ENCODE measurements around the gene ETV1. TPM values are rescaled to one million over a fixed set of nuclear protein-coding genes. Genes with fewer than 3 reads are reported as not detected.

The ETV1 gene
- total RNA-seq, 1 donor from 2014 or later, result 27.3 TPM

DNA sequence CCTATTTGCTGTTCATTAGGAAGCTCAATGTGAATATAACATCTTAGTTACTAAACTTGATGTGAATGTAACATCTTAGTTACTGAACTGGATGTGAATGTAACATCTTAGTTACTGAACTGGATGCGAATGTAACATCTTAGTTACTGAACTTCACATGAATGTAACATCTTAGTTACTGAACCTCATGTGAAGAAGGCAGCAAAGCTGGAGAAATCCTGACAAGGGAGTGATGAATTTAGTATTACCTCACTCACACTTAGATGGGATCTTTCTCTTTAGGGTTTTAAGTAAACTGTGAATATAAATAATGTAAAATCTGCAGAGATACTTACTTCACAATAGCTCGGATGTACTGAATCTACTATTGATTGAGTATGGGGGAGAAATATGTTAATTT lies 73.6 kb downstream of the ETV1 start:
- DNase-seq (ENCODE audit: low spot score, unreplicated experiment), result no peak
- H3K9me3 Mint-ChIP-seq (ENCODE audit: low read depth), result no peaks in the 10 kb centered on the region
- H3K4me3 Mint-ChIP-seq (ENCODE audit: low read depth), result no peak overlapping the region
- H3K4me1 Mint-ChIP-seq (ENCODE audit: low read depth), result peaks cover 15% of the 10 kb centered on the region
- peaks cover 2% of the 10 kb centered on the region for H3K36me3 Mint-ChIP-seq (ENCODE audit: insufficient read depth)
- H3K27me3 Mint-ChIP-seq, result no peaks in the 10 kb centered on the region
- TF ChIP-seq, protein P1, sequence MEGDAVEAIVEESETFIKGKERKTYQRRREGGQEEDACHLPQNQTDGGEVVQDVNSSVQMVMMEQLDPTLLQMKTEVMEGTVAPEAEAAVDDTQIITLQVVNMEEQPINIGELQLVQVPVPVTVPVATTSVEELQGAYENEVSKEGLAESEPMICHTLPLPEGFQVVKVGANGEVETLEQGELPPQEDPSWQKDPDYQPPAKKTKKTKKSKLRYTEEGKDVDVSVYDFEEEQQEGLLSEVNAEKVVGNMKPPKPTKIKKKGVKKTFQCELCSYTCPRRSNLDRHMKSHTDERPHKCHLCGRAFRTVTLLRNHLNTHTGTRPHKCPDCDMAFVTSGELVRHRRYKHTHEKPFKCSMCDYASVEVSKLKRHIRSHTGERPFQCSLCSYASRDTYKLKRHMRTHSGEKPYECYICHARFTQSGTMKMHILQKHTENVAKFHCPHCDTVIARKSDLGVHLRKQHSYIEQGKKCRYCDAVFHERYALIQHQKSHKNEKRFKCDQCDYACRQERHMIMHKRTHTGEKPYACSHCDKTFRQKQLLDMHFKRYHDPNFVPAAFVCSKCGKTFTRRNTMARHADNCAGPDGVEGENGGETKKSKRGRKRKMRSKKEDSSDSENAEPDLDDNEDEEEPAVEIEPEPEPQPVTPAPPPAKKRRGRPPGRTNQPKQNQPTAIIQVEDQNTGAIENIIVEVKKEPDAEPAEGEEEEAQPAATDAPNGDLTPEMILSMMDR (IDR thresholded peaks at IDR 0.05; ENCODE audit: unreplicated experiment), result no peak
- H3K27ac Mint-ChIP-seq, result no peak overlapping the region

DNA sequence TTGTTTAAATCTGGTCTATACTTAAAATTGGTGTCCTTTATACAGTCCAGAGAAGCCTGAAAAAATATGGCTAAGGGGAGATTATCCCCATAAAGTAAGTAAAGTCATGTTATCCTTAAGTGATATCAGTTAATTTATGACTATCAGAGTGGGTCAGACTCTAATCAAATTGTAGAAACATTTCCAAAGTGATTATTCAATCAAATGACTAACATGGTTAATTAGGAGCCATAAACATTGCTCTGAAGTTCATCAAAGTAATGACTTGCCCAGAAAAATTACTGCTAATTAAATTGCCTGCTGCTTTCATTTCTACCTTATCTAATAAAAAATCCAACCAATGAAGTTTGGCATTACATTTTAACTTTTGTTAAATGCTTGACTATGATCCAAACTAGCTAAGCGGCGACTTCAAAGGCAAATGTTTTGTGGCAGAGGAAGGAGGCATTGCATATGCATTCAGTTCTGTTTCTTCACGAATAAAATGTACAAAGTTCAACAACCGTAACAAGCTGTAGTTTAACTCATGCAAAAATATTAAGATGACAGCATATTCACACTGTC lies 76.7 kb downstream of the ETV1 start:
- Mint-ChIP-seq H3K36me3 (ENCODE audit: insufficient read depth) (peaks cover 2% of the 10 kb centered on the region), H3K27ac (no peak overlapping the region), H3K4me1 (ENCODE audit: low read depth) (no peaks in the 10 kb centered on the region), H3K9me3 (ENCODE audit: low read depth) (no peaks in the 10 kb centered on the region), H3K27me3 (no peaks in the 10 kb centered on the region), H3K4me3 (ENCODE audit: low read depth) (no peak overlapping the region)
- DNase-seq (ENCODE audit: low spot score, unreplicated experiment), result no peak
- TF ChIP-seq, protein P1 (IDR thresholded peaks at IDR 0.05; ENCODE audit: unreplicated experiment), result no peak

DNA sequence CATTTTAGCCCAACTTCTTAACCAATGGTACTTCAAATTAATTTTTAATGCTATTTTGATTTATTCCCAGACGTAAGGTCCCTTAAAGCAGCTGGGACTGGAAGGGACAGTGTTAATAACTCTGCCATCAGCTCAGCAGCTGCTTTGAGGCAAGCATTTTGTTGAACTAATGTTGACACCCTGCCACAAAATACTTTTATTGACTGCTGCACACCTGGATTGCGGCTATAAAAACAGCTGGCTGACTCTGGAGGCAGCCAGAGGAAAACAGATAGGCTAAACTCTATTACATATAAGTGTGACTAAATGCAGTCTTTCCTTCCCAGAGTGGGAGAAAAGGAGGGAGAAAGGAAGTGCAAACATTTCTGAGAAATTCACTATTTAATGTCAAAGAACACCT lies 77.6 kb downstream of the ETV1 start:
- no peak overlapping the region for H3K4me3 Mint-ChIP-seq (ENCODE audit: low read depth)
- H3K27ac Mint-ChIP-seq, result no peak overlapping the region
- no peak for DNase-seq (ENCODE audit: low spot score, unreplicated experiment)
- H3K4me1 Mint-ChIP-seq (ENCODE audit: low read depth), result no peaks in the 10 kb centered on the region
- TF ChIP-seq, protein P1 (IDR thresholded peaks at IDR 0.05; ENCODE audit: unreplicated experiment), result no peak
- no peaks in the 10 kb centered on the region for H3K9me3 Mint-ChIP-seq (ENCODE audit: low read depth)
- peaks cover 2% of the 10 kb centered on the region for H3K36me3 Mint-ChIP-seq (ENCODE audit: insufficient read depth)
- H3K27me3 Mint-ChIP-seq, result no peaks in the 10 kb centered on the region

DNA sequence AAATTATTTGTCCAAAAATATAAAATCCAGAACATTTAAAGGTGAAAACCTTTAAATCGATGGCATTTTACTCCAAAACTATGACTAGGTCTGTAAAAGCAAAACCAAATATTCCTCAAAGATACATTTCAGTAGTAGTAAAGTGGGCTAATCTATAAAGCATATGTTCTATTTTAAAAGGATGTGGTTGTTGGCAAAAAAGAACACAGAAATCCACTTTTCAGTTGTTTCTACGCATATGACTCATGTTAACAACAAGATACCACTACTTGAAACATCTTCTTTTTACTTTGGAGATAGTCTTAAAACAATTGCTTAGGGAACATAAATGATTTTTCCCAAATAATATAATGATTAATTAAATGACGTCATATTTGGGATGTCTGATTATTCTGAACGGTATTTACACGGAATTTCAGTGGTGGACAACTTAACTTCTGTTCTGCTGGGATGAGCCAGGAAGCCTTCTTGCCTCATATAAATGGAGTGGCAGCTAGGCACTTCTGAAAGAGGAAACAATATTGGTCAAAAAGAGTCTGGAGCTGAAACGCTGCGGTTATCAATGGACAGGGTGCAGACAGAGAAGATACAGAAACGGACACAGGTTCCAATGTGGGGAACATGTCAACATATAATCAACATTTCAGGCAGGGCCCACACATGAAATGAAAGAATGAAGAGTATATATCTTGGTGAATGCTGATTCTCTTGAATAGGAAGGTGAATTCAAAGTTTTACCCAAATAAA lies 78.5 kb downstream of the ETV1 start:
- Mint-ChIP-seq H3K27me3 (no peaks in the 10 kb centered on the region), H3K4me3 (ENCODE audit: low read depth) (no peak overlapping the region), H3K36me3 (ENCODE audit: insufficient read depth) (peaks cover 2% of the 10 kb centered on the region), H3K27ac (no peak overlapping the region), H3K4me1 (ENCODE audit: low read depth) (no peaks in the 10 kb centered on the region), H3K9me3 (ENCODE audit: low read depth) (no peaks in the 10 kb centered on the region)
- no peak for DNase-seq (ENCODE audit: low spot score, unreplicated experiment)
- TF ChIP-seq, protein P1 (IDR thresholded peaks at IDR 0.05; ENCODE audit: unreplicated experiment), result no peak

DNA sequence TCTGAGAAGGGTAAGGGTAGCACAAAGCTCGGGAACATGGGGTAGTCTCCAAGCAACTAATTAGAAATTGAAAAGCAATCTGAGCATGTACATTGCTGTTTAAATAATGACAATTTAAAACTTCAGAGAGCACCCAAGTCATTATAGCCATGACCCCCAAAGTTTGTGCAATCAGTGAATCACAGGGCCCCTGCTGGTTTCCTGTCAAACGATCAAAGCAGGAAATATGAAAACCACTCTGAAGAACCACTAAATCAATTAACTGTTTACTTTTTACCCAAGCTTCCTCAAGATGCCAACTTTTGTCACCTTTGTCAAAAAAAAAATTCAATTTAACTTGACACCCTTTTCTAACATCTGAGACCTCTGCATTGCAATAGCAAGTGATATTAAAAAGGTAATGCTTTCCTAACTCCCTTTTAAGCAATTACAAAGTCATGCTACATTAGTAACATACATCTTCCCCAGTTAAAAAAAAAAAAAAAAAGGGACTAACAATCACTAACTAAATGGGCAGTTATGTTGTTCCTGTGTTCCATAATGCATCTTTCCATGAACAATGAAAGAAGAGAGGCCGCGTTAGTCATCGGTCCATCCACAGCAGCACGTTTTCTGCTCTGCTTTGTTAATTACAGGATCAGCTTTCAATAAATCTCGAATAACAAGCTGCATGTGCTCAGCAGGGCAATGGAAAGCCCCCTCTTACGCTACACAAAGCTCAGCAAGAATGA lies 80.6 kb downstream of the ETV1 start:
- Mint-ChIP-seq H3K4me3 (ENCODE audit: low read depth) (no peak overlapping the region), H3K27me3 (no peaks in the 10 kb centered on the region), H3K36me3 (ENCODE audit: insufficient read depth) (peaks cover 8% of the 10 kb centered on the region), H3K4me1 (ENCODE audit: low read depth) (no peaks in the 10 kb centered on the region), H3K9me3 (ENCODE audit: low read depth) (no peaks in the 10 kb centered on the region), H3K27ac (no peak overlapping the region)
- no peak for DNase-seq (ENCODE audit: low spot score, unreplicated experiment)
- TF ChIP-seq, protein P1 (IDR thresholded peaks at IDR 0.05; ENCODE audit: unreplicated experiment), result no peak
